Measurements from ENCODE around the gene CBLIF.

- TF ChIP-seq CTCF (IDR thresholded peaks at IDR 0.05) (no peak), POLR2AphosphoS5 (IDR thresholded peaks at IDR 0.05) (no peak), POLR2A (IDR thresholded peaks at IDR 0.05) (no peak)
These were observed 30.7 kb upstream of the CBLIF start for GRCh38 chr11:59875856-59876519.
